RWPE2 (cell line): ENCODE results near the gene SEMA4A.
"Not testable (repeated sequence)": the region's sequence is repeated elsewhere in the genome, so short reads cannot be mapped to it uniquely, and the experiment has no call there.

Experiments
- ATAC-seq: fragments of 200-7000 bp; cut with Tn5 transposase; 3 replicates; pipeline ENCODE4 v1.9.1; 2021; ENCODE audit warnings: low read depth
- DNase-seq: peaks from one replicate; pipeline ENCODE4 v3.0.0-alpha.2; 2020; ENCODE audit warnings: low spot score
- H3K27ac ChIP-seq: fragments of 450-650 bp; 2 replicates; pipeline ENCODE4 v1.5.1; 2017; ENCODE audit warnings: mild to moderate bottlenecking; ENCODE audit not compliant: poor library complexity, severe bottlenecking
- H3K27me3 ChIP-seq: fragments of 250-450 bp; sonication (Bioruptor Pico); 2 replicates; pipeline ENCODE4 v1.5.1; 2021; ENCODE audit warnings: mild to moderate bottlenecking, moderate library complexity; ENCODE audit not compliant: insufficient read depth, poor library complexity, severe bottlenecking
- H3K36me3 ChIP-seq: fragments of 250-450 bp; sonication (Bioruptor Pico); 2 replicates; pipeline ENCODE4 v1.5.1; 2020; ENCODE audit warnings: low read depth, mild to moderate bottlenecking, moderate library complexity
- H3K4me1 ChIP-seq: fragments of 250-450 bp; sonication (Bioruptor Pico); 2 replicates; pipeline ENCODE4 v1.5.1; 2021; ENCODE audit warnings: mild to moderate bottlenecking, moderate library complexity; ENCODE audit not compliant: insufficient read depth, poor library complexity, severe bottlenecking
- H3K4me3 ChIP-seq: fragments of 250-450 bp; sonication (Bioruptor Pico); 2 replicates; pipeline ENCODE4 v1.5.1; 2021; ENCODE audit warnings: mild to moderate bottlenecking, moderate library complexity; ENCODE audit not compliant: severe bottlenecking
- H3K9me3 ChIP-seq: fragments of 250-450 bp; sonication (Bioruptor Pico); 2 replicates; pipeline ENCODE4 v1.5.1; 2021; ENCODE audit warnings: mild to moderate bottlenecking, moderate library complexity; ENCODE audit not compliant: severe bottlenecking
- TF ChIP-seq, protein P1 (sequence below): fragments of 450-650 bp; IDR thresholded peaks from one replicate; pipeline ENCODE4 v1.5.1; 2017; ENCODE audit warnings: mild to moderate bottlenecking, moderate library complexity; ENCODE audit not compliant: poor library complexity, severe bottlenecking

The SEMA4A gene

DNA sequence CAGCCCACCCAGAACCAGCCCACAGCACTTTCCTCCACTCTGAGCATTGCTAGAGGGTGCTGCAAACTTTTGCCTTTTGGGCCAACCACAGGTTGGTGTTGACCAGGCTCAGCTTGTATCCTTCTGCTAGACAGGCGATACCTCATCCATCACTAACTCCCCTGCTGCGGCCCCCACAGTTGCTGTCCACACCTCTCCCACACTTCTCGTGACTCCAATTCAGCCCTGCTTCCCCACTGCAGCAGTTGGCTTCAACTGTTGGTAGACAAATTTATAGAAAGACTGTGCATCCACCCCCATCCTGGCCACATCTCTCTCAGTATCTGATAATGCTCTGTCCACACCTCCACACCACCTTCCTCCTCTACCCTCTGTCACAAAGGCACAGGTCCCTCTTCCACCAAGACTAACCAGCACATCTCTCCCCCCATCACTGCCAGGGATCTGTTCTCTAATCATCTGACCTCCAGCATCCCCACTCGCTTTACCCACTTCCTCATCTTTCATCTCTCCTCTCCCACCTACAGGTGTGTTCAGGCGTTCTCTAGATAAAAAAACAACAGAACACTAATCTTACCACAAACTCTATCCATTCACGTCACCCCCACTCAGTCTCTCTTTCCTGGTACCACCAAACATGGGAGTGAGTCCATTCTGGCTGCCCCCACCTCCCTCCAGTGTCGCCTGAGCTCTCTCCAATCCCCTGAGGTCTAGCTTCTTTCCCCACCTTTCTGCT lies 24.7 kb downstream of the SEMA4A start:
- TF ChIP-seq, protein P1, sequence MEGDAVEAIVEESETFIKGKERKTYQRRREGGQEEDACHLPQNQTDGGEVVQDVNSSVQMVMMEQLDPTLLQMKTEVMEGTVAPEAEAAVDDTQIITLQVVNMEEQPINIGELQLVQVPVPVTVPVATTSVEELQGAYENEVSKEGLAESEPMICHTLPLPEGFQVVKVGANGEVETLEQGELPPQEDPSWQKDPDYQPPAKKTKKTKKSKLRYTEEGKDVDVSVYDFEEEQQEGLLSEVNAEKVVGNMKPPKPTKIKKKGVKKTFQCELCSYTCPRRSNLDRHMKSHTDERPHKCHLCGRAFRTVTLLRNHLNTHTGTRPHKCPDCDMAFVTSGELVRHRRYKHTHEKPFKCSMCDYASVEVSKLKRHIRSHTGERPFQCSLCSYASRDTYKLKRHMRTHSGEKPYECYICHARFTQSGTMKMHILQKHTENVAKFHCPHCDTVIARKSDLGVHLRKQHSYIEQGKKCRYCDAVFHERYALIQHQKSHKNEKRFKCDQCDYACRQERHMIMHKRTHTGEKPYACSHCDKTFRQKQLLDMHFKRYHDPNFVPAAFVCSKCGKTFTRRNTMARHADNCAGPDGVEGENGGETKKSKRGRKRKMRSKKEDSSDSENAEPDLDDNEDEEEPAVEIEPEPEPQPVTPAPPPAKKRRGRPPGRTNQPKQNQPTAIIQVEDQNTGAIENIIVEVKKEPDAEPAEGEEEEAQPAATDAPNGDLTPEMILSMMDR = no peak
- DNase-seq (no peak), ATAC-seq (no peak)
- Histone ChIP-seq H3K9me3 (no peaks in the 10 kb centered on the region), H3K36me3 (no peaks in the 10 kb centered on the region), H3K27me3 (no peaks in the 10 kb centered on the region), H3K27ac (no peak overlapping the region), H3K4me1 (no peaks in the 10 kb centered on the region), H3K4me3 (no peak overlapping the region)

DNA sequence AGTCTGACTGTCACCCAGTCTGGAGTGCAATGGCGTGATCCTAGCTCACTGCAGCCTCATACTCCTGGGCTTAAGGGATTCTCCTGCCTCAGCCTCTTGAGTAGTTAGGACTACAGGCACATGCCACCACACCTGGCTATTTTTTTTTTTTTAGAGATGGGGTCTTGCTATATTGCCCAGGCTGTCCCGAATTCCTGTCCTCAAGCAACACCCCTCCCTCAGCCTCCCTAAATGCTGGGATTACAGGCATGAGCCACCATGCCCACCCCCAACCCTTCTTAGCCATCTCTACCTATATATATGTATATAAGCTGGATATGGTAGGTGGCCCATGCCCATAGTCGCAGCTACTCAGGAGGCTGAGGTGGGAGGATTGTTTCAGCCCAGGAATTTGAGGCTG lies 27.1 kb downstream of the SEMA4A start:
- no peak for ATAC-seq
- H3K27me3 ChIP-seq = no peaks in the 10 kb centered on the region
- H3K9me3 ChIP-seq = no peaks in the 10 kb centered on the region
- DNase-seq = no peak
- no peak overlapping the region for H3K27ac ChIP-seq
- H3K4me1 ChIP-seq = no peaks in the 10 kb centered on the region
- TF ChIP-seq, protein P1 = no peak
- no peak overlapping the region for H3K4me3 ChIP-seq
- H3K36me3 ChIP-seq = no peaks in the 10 kb centered on the region

DNA sequence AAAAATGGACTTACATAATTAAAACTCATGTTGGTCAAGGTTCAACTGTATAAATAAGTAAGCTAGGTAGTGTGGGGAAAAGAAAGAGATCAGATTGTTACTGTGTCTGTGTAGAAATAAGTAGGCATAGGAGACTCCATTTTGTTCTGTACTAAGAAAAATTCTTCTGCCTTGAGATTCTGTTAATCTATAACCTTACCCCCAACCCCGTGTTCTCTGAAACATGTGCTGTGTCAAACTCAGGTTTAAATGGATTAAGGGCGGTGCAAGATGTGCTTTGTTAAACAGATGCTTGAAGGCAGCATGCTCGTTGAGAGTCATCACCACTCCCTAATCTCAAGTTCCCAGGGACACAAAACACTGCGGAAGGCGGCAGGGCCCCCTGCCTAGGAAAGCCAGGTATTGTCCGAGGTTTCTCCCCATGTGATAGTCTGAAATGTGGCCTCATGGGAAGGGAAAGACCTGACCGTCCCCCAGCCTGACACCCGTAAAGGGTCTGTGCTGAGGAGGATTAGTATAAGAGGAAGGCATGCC lies 28.1 kb downstream of the SEMA4A start:
- H3K27me3 ChIP-seq, H3K9me3 ChIP-seq, H3K27ac ChIP-seq, H3K4me3 ChIP-seq, ATAC-seq, DNase-seq, H3K4me1 ChIP-seq, H3K36me3 ChIP-seq: not testable (repeated sequence)

DNA sequence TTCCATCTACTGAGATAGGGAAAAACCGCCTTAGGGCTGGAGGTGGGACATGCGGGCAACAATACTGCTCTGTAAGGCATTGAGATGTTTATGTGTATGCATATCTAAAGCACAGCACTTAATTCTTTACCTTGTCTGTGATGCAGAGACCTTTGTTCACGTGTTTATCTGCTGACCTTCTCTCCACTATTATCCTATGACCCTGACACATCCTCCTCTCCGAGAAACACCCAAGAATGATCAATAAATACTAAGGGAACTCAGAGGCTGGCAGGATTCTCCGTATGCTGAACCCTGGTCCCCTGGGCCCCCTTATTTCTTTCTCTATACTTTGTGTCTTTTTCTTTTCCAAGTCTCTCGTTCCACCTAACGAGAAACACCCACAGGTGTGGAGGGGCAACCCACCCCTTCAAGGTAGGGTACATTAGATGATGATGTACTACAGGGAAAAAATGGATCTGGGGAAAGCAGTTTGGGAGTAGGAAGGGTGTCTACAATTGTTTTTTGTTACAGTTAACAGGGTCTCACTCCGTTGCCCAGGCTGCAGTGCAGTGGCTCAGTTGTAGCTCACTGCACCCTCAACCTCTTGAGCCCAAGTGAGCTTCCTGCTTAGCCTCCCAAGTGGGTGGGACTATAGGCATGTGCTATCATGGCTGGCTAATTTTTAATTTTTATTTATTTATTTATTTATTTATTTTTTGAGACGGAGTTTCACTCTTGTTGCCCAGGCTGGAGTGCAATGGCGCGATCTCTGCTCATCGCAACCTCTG lies 28.8 kb downstream of the SEMA4A start:
- H3K9me3 ChIP-seq, H3K4me1 ChIP-seq, DNase-seq, ATAC-seq, H3K27ac ChIP-seq, H3K27me3 ChIP-seq, H3K36me3 ChIP-seq, H3K4me3 ChIP-seq: not testable (repeated sequence)

DNA sequence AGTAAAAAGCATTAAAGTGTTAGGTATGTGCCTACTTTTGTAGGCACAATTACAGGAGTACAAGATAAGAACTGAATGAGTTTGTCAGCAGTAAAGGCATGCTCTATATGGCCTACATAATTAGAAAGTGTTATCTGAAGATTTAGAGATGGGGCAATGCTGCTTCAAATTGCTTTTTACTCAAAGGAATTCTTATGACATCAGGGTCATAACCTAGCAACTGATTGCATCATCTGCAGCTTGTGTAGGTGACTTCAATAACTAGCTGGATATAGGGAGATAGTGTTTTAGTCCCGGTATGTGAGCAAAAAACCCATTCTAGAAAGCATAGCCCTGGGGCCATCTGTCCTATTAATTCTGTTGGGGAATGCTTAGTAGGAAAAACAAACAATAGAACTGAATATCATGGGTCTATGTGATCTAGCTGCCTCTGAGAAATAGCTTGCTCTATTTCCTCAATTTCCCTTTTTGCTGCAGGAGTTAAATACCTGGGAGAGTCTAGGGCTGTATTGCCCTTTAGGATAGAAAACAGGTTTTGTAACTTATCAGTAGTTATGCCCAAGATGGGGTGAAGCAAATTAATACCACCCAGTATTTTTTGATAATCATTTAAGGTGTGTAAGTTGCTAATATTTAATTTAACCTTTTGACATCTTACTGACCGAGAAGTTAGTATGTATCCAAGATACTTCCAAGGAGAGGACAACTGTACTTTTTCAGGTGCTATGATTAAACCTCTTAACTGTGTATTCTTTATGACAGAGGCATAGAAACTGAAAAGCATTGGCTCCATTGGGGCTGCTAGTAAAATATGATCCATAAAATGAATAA lies 33.2 kb downstream of the SEMA4A start:
- not testable (repeated sequence) for H3K4me3 ChIP-seq, H3K4me1 ChIP-seq

DNA sequence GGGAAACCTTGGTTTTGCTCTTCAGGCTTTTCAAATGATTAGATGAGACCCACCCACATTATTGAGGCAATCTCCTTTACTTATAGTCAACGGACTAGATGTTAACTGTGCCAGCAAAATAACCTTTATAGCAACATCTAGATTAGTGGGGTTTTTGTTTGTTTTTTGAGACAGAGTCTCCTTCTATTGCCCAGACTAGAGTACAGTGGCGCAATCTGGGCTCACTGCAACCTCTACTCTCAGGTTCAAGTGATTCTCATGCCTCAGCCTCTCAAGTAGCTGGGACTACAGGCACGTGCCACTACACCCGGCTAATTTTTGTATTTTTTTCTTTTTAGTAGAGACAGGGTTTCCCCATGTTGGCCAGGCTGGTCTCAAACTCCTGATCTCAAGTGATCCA lies 36.9 kb downstream of the SEMA4A start:
- H3K27me3 ChIP-seq, H3K4me3 ChIP-seq, H3K9me3 ChIP-seq, DNase-seq, H3K27ac ChIP-seq, H3K36me3 ChIP-seq, ATAC-seq, H3K4me1 ChIP-seq: not testable (repeated sequence)

More for the DNA sequence above, 33.2 kb downstream of the SEMA4A start:
- DNase-seq, H3K27me3 ChIP-seq, H3K36me3 ChIP-seq, ATAC-seq, H3K9me3 ChIP-seq, H3K27ac ChIP-seq: not testable (repeated sequence)
